Subcutaneous preadipocyte (primary cell): ENCODE measurements around the gene CEND1. TPM values are rescaled to one million over a fixed set of nuclear protein-coding genes. Genes with fewer than 3 reads are reported as not detected.

ENCODE experiments used
- small RNA-seq: library from RNA; depleted of rRNA; stranded (forward); fragments of <200 nt; gene quantifications from one replicate; pipeline ENCODE3, GENCODE V24; 2012
- total RNA-seq: library from RNA; depleted of rRNA; stranded (reverse); fragments of >200 nt; gene quantifications from 2 replicates; pipeline ENCODE4 v1.2.3, GENCODE V29; 2012

CEND1 gene
- 0.37 and 2.2 TPM in 2 replicates for total RNA-seq

GRCh38 chr11:789943-790342 is at the start of gene CEND1:
Gene CEND1 (minus strand): TSS chr11:790090. CDS start chr11:788576, 1,514 bp downstream.

GRCh38 chr11:832529-833113 is 42.7 kb upstream of the CEND1 start, which contains the start of gene CD151:
Gene CD151 (plus strand): TSS chr11:832952. CDS start chr11:836070, 3,118 bp downstream.

GRCh38 chr11:827897-828192 is 38.0 kb upstream of the CEND1 start, which contains the start of gene CRACR2B:
Gene CRACR2B (plus strand): TSS chr11:827919. CDS start chr11:828608, 689 bp downstream.

GRCh38 chr11:818396-819128 is 28.7 kb upstream of the CEND1 start, which contains the start of gene PNPLA2:
Gene PNPLA2 (plus strand): TSS chr11:818914. CDS start chr11:819719, 805 bp downstream.

GRCh38 chr11:809287-810039 is 19.6 kb upstream of the CEND1 start, which contains the start of gene RPLP2:
Gene RPLP2 (plus strand): TSS chr11:809967. CDS start chr11:810235, 268 bp downstream.

GRCh38 chr11:798093-798713 is 8.3 kb upstream of the CEND1 start, which contains the start of gene SLC25A22:
Gene SLC25A22 (minus strand): TSS chr11:798281. CDS start chr11:795006, 3,275 bp downstream.

GRCh38 chr11:777288-778255 is 12.3 kb downstream of the CEND1 start, which contains the start of gene GATD1:
Gene GATD1 (minus strand): TSS chr11:777487. CDS start chr11:777462, 25 bp downstream.

GRCh38 chr11:747158-748006 is 42.5 kb downstream of the CEND1 start, which contains the start of gene TALDO1:
Gene TALDO1 (plus strand): TSS chr11:747464. CDS start chr11:747482, 18 bp downstream.

Small RNAs within 50 kb of the gene (small RNA-seq; reads per million reads assigned to genes)
- gene SNORA52: not detected

Other genes with a start within 250 kb of the CEND1 start
- gene LMNTD2, start 229.4 kb downstream of the CEND1 start, total RNA-seq: under 0.01 and 0.20 TPM in 2 replicates
- gene RASSF7, start 229.1 kb downstream of the CEND1 start, total RNA-seq: 0.73 and 1.6 TPM in 2 replicates
- 24.3 and 41.4 TPM in 2 replicates for gene PHRF1, start 213.6 kb downstream of the CEND1 start, total RNA-seq
- gene IRF7, start 174.1 kb downstream of the CEND1 start, total RNA-seq: 5.1 and 6.1 TPM in 2 replicates
- gene CDHR5, start 165.1 kb downstream of the CEND1 start, total RNA-seq: not detected in 2 replicates
- gene SCT, start 162.9 kb downstream of the CEND1 start, total RNA-seq: not detected in 2 replicates
- under 0.01 TPM in 1 of 2 replicates, not detected in the other for gene DRD4, start 152.8 kb downstream of the CEND1 start, total RNA-seq
- gene DEAF1, start 94.9 kb downstream of the CEND1 start, total RNA-seq: 36.0 and 47.8 TPM in 2 replicates
- 9.9 and 10.9 TPM in 2 replicates for gene TMEM80, start 94.3 kb downstream of the CEND1 start, total RNA-seq
- gene EPS8L2, start 83.9 kb downstream of the CEND1 start, total RNA-seq: 24.4 and 33.1 TPM in 2 replicates
- 123 and 139 TPM in 2 replicates for gene TALDO1, start 42.6 kb downstream of the CEND1 start, total RNA-seq
- gene GATD1, start 12.6 kb downstream of the CEND1 start, total RNA-seq: 45.0 and 48.1 TPM in 2 replicates
- 16.5 and 25.6 TPM in 2 replicates for gene SLC25A22, start 8.2 kb upstream of the CEND1 start, total RNA-seq
- 4.4 and 7.2 TPM in 2 replicates for gene PIDD1, start 15.1 kb upstream of the CEND1 start, total RNA-seq
- gene RPLP2, start 19.9 kb upstream of the CEND1 start, total RNA-seq: 206 and 432 TPM in 2 replicates
- 29.8 and 34.0 TPM in 2 replicates for gene PNPLA2, start 28.8 kb upstream of the CEND1 start, total RNA-seq
- gene CRACR2B, start 37.8 kb upstream of the CEND1 start, total RNA-seq: 0.37 and 0.78 TPM in 2 replicates
- gene CD151, start 42.9 kb upstream of the CEND1 start, total RNA-seq: 188 and 225 TPM in 2 replicates
- 122 and 125 TPM in 2 replicates for gene POLR2L, start 52.4 kb upstream of the CEND1 start, total RNA-seq
- gene TSPAN4, start 52.8 kb upstream of the CEND1 start, total RNA-seq: 143 and 195 TPM in 2 replicates
- 42.8 and 43.4 TPM in 2 replicates for gene CHID1, start 120.7 kb upstream of the CEND1 start, total RNA-seq
- 46.7 and 54.3 TPM in 2 replicates for gene AP2A2, start 135.8 kb upstream of the CEND1 start, total RNA-seq
- gene MUC6, start 246.6 kb upstream of the CEND1 start, total RNA-seq: not detected in 2 replicates